Measurements from ENCODE around the gene KLF7.

KLF7 gene

GRCh38 chr2:207087046-207087902 is 78.5 kb downstream of the KLF7 start:
- H3K27me3 ChIP-seq (replicated peaks), result no peaks in the 10 kb centered on the region
- H3K27ac ChIP-seq, result no peak overlapping the region
- H3K36me3 ChIP-seq (replicated peaks), result peaks cover 72% of the 10 kb centered on the region
- in situ Hi-C loops (cut with HindIII; ENCODE audit: low pct_ligation_motif_present, low sequenced_read_pairs), result no loop called here
- DNase-seq, result no peak
- H3K4me3 ChIP-seq (ENCODE audit: low read depth, low read length), result no peak overlapping the region
- no peak for TF ChIP-seq CTCF (IDR thresholded peaks at IDR 0.05; ENCODE audit: low read depth, low read length, missing control alignments)

DNA sequence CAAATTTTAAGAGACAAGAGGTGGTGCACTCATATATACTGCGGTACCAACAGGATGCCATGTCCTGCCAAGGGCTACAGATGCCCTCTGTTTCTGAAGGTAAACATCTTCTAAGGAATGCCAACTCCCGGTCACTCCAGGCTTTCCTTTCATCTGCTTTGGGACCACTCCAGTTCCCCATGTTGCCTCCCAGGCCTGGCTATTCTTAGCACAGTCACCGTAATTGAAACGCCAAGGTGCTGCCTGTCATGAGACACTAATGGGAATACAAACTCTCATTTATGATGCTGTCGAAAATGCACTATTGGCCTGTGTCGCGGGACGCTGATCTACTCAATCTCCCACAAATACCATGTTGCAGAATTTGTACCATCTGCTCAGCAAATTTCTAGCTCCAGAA is 79.6 kb downstream of the KLF7 start:
- in situ Hi-C loops (cut with HindIII; ENCODE audit: low pct_ligation_motif_present, low sequenced_read_pairs), result no loop called here
- Histone ChIP-seq H3K27ac (no peak overlapping the region), H3K4me3 (ENCODE audit: low read depth, low read length) (no peak overlapping the region), H3K27me3 (replicated peaks) (no peaks in the 10 kb centered on the region), H3K36me3 (replicated peaks) (peaks cover 75% of the 10 kb centered on the region)
- DNase-seq, result no peak
- TF ChIP-seq CTCF (IDR thresholded peaks at IDR 0.05; ENCODE audit: low read depth, low read length, missing control alignments), result no peak

- H3K4me3 ChIP-seq (ENCODE audit: low read depth, low read length), result no peak overlapping the region
- TF ChIP-seq CTCF (IDR thresholded peaks at IDR 0.05; ENCODE audit: low read depth, low read length, missing control alignments), result no peak
- no peaks in the 10 kb centered on the region for H3K27me3 ChIP-seq (replicated peaks)
- in situ Hi-C loops (cut with HindIII; ENCODE audit: low pct_ligation_motif_present, low sequenced_read_pairs), result no loop called here
- H3K36me3 ChIP-seq (replicated peaks), result peaks cover 78% of the 10 kb centered on the region
- no peak overlapping the region for H3K27ac ChIP-seq
- no peak for DNase-seq
Measured at GRCh38 chr2:207085110-207085509, 80.6 kb downstream of the KLF7 start.

- TF ChIP-seq CTCF (IDR thresholded peaks at IDR 0.05; ENCODE audit: low read depth, low read length, missing control alignments), result no peak
- Histone ChIP-seq H3K4me3 (ENCODE audit: low read depth, low read length) (no peak overlapping the region), H3K27me3 (replicated peaks) (no peaks in the 10 kb centered on the region), H3K27ac (no peak overlapping the region), H3K36me3 (replicated peaks) (peaks cover 88% of the 10 kb centered on the region)
- in situ Hi-C loops (cut with HindIII; ENCODE audit: low pct_ligation_motif_present, low sequenced_read_pairs), result no loop called here
- no peak for DNase-seq
Measured at GRCh38 chr2:207083361-207084110, 82.2 kb downstream of the KLF7 start.

DNA sequence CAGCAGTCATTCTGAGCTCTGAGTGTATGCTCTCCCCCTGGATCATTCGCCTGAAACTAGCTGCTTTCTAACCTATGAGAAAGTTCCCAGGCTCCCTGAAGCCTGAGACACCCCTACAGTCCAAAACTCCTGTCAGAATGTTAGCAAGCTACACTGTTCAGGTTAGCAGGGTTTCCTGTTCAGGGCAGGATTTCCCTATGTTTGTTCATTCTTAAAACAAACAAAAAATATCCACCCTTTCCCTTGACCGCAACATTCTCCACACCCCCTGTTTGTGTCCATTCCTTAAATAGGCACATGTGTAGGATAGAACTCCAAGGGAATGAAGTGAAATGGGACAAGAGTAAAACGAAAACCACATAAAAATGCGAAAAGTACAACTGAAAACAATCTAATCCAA is 83.1 kb downstream of the KLF7 start:
- Histone ChIP-seq H3K36me3 (replicated peaks) (peaks cover 88% of the 10 kb centered on the region), H3K27ac (no peak overlapping the region), H3K27me3 (replicated peaks) (no peaks in the 10 kb centered on the region), H3K4me3 (ENCODE audit: low read depth, low read length) (no peak overlapping the region)
- DNase-seq, result no peak
- in situ Hi-C loops (cut with HindIII; ENCODE audit: low pct_ligation_motif_present, low sequenced_read_pairs), result no loop called here
- no peak for TF ChIP-seq CTCF (IDR thresholded peaks at IDR 0.05; ENCODE audit: low read depth, low read length, missing control alignments)

All from brain microvascular endothelial cell (primary cell).